Panc1 (cell line): Measurements from ENCODE around the gene UMAD1. TPM values are rescaled to one million over a fixed set of nuclear protein-coding genes. Genes with fewer than 3 reads are reported as not detected.

Source experiments
- ATAC-seq: fragments of 200-7000 bp; cut with Tn5 transposase; 2 replicates; pipeline ENCODE4 v1.9.1; 2020; ENCODE audit warnings: mild to moderate bottlenecking, moderate library complexity
- Bru-seq: library from RNA; stranded (reverse); fragments of 400-500 nt; gene quantifications from one replicate; lab custom pipeline; 2021; lab: Mats Ljungman, UMichigan
- BruChase-seq, 2 experiments: library from RNA; stranded (reverse); fragments of 400-500 nt; gene quantifications; one replicate each; lab custom pipeline; 2021; lab: Mats Ljungman, UMichigan
- BruUV-seq: library from RNA; stranded (reverse); fragments of 400-500 nt; replicated peaks from 2 replicates; lab custom pipeline; 2021; lab: Mats Ljungman, UMichigan
- CTCF ChIA-PET: fragments of 300-600 bp; sonication (Branson Sonifier 250); formaldehyde crosslinking; loops from one replicate; lab custom pipeline; 2022; ENCODE audit warnings: antibody characterized with exemption; lab: Charles Lee
- POLR2A ChIA-PET: fragments of 300-600 bp; sonication (Branson Sonifier 250); formaldehyde crosslinking; loops from one replicate; lab custom pipeline; 2022; ENCODE audit warnings: antibody characterized with exemption; lab: Charles Lee
- DNase-seq: peaks from one replicate; pipeline ENCODE4 v3.0.0-alpha.2; 2010; ENCODE audit warnings: low read depth, low spot score
- H3K27ac ChIP-seq: 2 replicates; pipeline ENCODE4 v1.5.1; 2011; ENCODE audit warnings: mild to moderate bottlenecking, low read length, inconsistent platforms
- H3K27me3 ChIP-seq: fragments of 200-500 bp; sonication (Bioruptor generic); 2 replicates; pipeline ENCODE4 v1.6.0; 2014; ENCODE audit warnings: low read length, inconsistent platforms; ENCODE audit not compliant: control insufficient read depth, insufficient read depth
- H3K36me3 ChIP-seq: fragments of 200-500 bp; sonication (Bioruptor generic); 2 replicates; pipeline ENCODE4 v1.5.1; 2014; ENCODE audit warnings: inconsistent platforms, mild to moderate bottlenecking, low read length, moderate library complexity; ENCODE audit not compliant: control insufficient read depth, insufficient read depth
- H3K4me1 ChIP-seq: 2 replicates; pipeline ENCODE4 v1.5.1; 2011; ENCODE audit warnings: inconsistent platforms, mild to moderate bottlenecking, low read length, moderate library complexity; ENCODE audit not compliant: control insufficient read depth, insufficient read depth
- H3K4me3 ChIP-seq, 2 experiments: 2 replicates each; pipeline ENCODE4 v1.5.1; 2011 to 2012; ENCODE audit warnings: low read depth in 2 of 2, low read length in 2 of 2, mild to moderate bottlenecking in 2 of 2, inconsistent platforms in 1 of 2, moderate library complexity in 1 of 2
- H3K9me3 ChIP-seq: fragments of 200-500 bp; sonication (Bioruptor generic); 2 replicates; pipeline ENCODE4 v1.5.1; 2014; ENCODE audit warnings: low read depth, mild to moderate bottlenecking, inconsistent platforms, low read length, moderate library complexity; ENCODE audit not compliant: control insufficient read depth, insufficient read depth
- CTCF ChIP-seq: fragments of 450-650 bp; IDR thresholded peaks from 2 replicates; pipeline ENCODE4 v1.5.1; 2017; ENCODE audit warnings: mild to moderate bottlenecking
- POLR2AphosphoS5 ChIP-seq: IDR thresholded peaks from 2 replicates; pipeline ENCODE4 v1.6.1; 2012; ENCODE audit warnings: mild to moderate bottlenecking, low read depth, low read length, moderate library complexity
- REST ChIP-seq, 2 experiments: IDR thresholded peaks; 2 replicates each; pipeline ENCODE4 v1.6.1; 2011 to 2012; ENCODE audit warnings: low read depth in 2 of 2, control low read depth in 1 of 2, low read length in 1 of 2, mild to moderate bottlenecking in 1 of 2, moderate library complexity in 1 of 2; ENCODE audit not compliant: insufficient read depth in 1 of 2
- SIN3A ChIP-seq: IDR thresholded peaks from 2 replicates; pipeline ENCODE4 v1.6.1; 2012; ENCODE audit warnings: low read depth, mild to moderate bottlenecking, low read length, moderate library complexity, borderline replicate concordance; ENCODE audit not compliant: insufficient read depth
- TCF7L2 ChIP-seq: IDR thresholded peaks from 2 replicates; pipeline ENCODE4 v1.6.1; 2011; ENCODE audit warnings: mild to moderate bottlenecking, low read depth, low read length, inconsistent platforms
- in situ Hi-C: cut with HindIII; loops from 2 replicates; pipeline ENCODE4 v1.10.0; 2016; ENCODE audit warnings: low sequenced_read_pairs, low pct_unique_long_range_greater_than_20kb
- intact Hi-C: fragments of 100-400 bp; cut with micrococcal nuclease; formaldehyde crosslinking; loops from one replicate; pipeline ENCODE4 v1.10.0; 2022; ENCODE audit not compliant: unreplicated experiment
- long read RNA-seq: library from polyadenylated mRNA; unstranded; transcript quantifications from one replicate; pipeline ENCODE4 v2.0.0, GENCODE V29; 2021; ENCODE audit not compliant: unreplicated experiment
- polyA plus RNA-seq: library from polyadenylated mRNA; unstranded; fragments of >200 nt; gene quantifications from one replicate; pipeline ENCODE4 v1.2.1, GENCODE V29; 2012; ENCODE audit warnings: missing spikeins; ENCODE audit not compliant: insufficient read length
- total RNA-seq: library from RNA; stranded (reverse); gene quantifications from one replicate; pipeline ENCODE4 v1.2.1, GENCODE V29; 2021; ENCODE audit not compliant: unreplicated experiment

Gene UMAD1
- total RNA-seq (19.9 TPM), Bru-seq, nascent RNA (percentile 78 among the genes with signal in this experiment), BruChase-seq, experiment 1, labeled RNA remaining after a 2-hour chase (percentile 92 among the genes with signal in this experiment), BruChase-seq, experiment 2, labeled RNA remaining after a 6-hour chase (percentile 97 among the genes with signal in this experiment)
- 18.2 TPM for polyA plus RNA-seq
- long read RNA-seq, partial matches to known transcripts: 4 of 66 reads
- long read RNA-seq, other reads (novel, unspliced or antisense): 58 of 66 reads

GRCh38 chr7:7640221-7641128, at the start of gene UMAD1:
UMAD1 (plus strand) TSS chr7:7640752; CDS start chr7:7673372, 32,620 bp downstream.
- intact Hi-C loops: no loop called here
- TF ChIP-seq CTCF (no peak), TCF7L2 (peak; percentile 90), POLR2AphosphoS5 (peak; percentile 87), SIN3A (peak; percentile 97; the same call in 1 of the 2 replicates), REST (IDR thresholded peaks at IDR 0.05; ENCODE audit: insufficient read depth in 1 of 2, low read depth in 2 of 2, low read length in 1 of 2) (no peak)
- peak; percentile 99 for DNase-seq
- Histone ChIP-seq H3K27ac (peak within 1 kb of the TSS; percentile 99), H3K4me3 (peak within 1 kb of the TSS; percentile 85 to 90), H3K27me3 (no peaks in the 10 kb centered on the region), H3K4me1 (peaks cover 19% of the 10 kb centered on the region), H3K36me3 (peaks cover 5% of the 10 kb centered on the region), H3K9me3 (no peaks in the 10 kb centered on the region)
- no TSS peak for BruUV-seq
- ATAC-seq: peak; percentile 99
- ChIA-PET CTCF (interaction anchor here (0.6 kb wide), 2 partner anchors 216 to 415 kb away, joined by 3 to 6 read pairs; no protein-coding TSS in a partner anchor), POLR2A (interaction anchor here (0.6 to 0.8 kb wide), 3 partner anchors 56 to 330 kb away, joined by 3 read pairs; no protein-coding TSS in a partner anchor)
- in situ Hi-C loops: no loop called here

GRCh38 chr7:7595451-7595850, 45.1 kb upstream of the UMAD1 start:
- no peak overlapping the region for H3K4me3 ChIP-seq
- H3K27me3 ChIP-seq: no peaks in the 10 kb centered on the region
- 0 out of 2 replicates have a peak, but pooled peaks cover 13% of the 10 kb centered on the region for H3K36me3 ChIP-seq
- BruUV-seq: no TSS peak
- POLR2A ChIA-PET: no interaction called here
- H3K4me1 ChIP-seq: no peaks in the 10 kb centered on the region
- intact Hi-C loops: loop anchor here (5.0 to 10.0 kb wide), 3 partner anchors 169 to 699 kb away; no protein-coding TSS in a partner anchor
- ATAC-seq (0 out of 2 replicates have a peak, but pooled peaks have one; percentile 60), DNase-seq (peak; percentile 15)
- CTCF ChIA-PET: no interaction called here
- H3K27ac ChIP-seq: no peak overlapping the region
- TF ChIP-seq REST (IDR thresholded peaks at IDR 0.05; ENCODE audit: insufficient read depth in 1 of 2, low read depth in 2 of 2, low read length in 1 of 2) (no peak), TCF7L2 (no peak), CTCF (no peak), SIN3A (no peak), POLR2AphosphoS5 (no peak)
- in situ Hi-C loops: no loop called here
- H3K9me3 ChIP-seq: no peaks in the 10 kb centered on the region
